Adrenal gland (tissue), 12 donors: ENCODE measurements around the gene NLRC5. TPM values are rescaled to one million over a fixed set of nuclear protein-coding genes. Genes with fewer than 3 reads are reported as not detected.
A peak's percentile ranks its signal among the peaks of the same experiment; 100 is the strongest.

Experiments
- DNase-seq, 7 donors: peaks; one replicate each; pipeline ENCODE4 v3.0.0-alpha.2; 2019 to 2020
- H3K27ac ChIP-seq, 5 donors: fragments of 200-600 bp; sonication (generic) in 4 of 5; 1 replicate in 3 of 5; 2 replicates in 2 of 5; pipeline versions ENCODE4 v1.5.1 to v1.8.0; 2016 to 2020; ENCODE audit warnings: mild to moderate bottlenecking in 1 of 5
- H3K27me3 ChIP-seq: fragments of 200-600 bp; 2 replicates; pipeline ENCODE4 v1.8.0; 2021
- H3K36me3 ChIP-seq, 2 donors: fragments of 200-600 bp; replicated peaks in 1 of 2; 1 replicate in 1 of 2; 2 replicates in 1 of 2; pipeline versions ENCODE4 v1.5.1 to v1.8.0; 2018 to 2022
- H3K4me1 ChIP-seq, 2 donors: fragments of 200-600 bp; replicated peaks in 1 of 2; 1 replicate in 1 of 2; 2 replicates in 1 of 2; pipeline versions ENCODE4 v1.5.1 to v1.8.0; 2018 to 2021
- H3K4me3 ChIP-seq, 4 donors: fragments of 200-600 bp; sonication (generic) in 3 of 4; one replicate each; pipeline ENCODE4 v1.5.1; 2016 to 2018
- H3K9me3 ChIP-seq, 3 donors: fragments of 200-600 bp; sonication (generic) in 1 of 3; replicated peaks in 1 of 3; 1 replicate in 2 of 3; 2 replicates in 1 of 3; pipeline versions ENCODE4 v1.5.1 to v1.8.0; 2016 to 2021
- POLR2A ChIP-seq, 2 donors: fragments of 450-650 bp; IDR thresholded peaks; one replicate each; pipeline ENCODE4 v1.6.1; 2017; ENCODE audit warnings: antibody characterized with exemption in 2 of 2, mild to moderate bottlenecking in 2 of 2, moderate library complexity in 1 of 2
- WGBS, 4 donors: extraction: QIAGEN DNeasy Blood & Tissue Kit in 2 of 4; methylation state at CpG; one replicate each; pipeline versions ENCODE4 v1.1.5 to v1.1.7; 2013 to 2017; 5-methylcytosine and 5-hydroxymethylcytosine counted together
- intact Hi-C, 2 donors: fragments of 100-400 bp; cut with DNase I; formaldehyde crosslinking; loops; one replicate each; pipeline versions ENCODE4 v1.14.1 to v1.15.0; 2022 to 2023
- polyA plus RNA-seq, 3 donors: library from polyadenylated mRNA; stranded (reverse); fragments of 200-250 nt in 2 of 3; fragments of 350-450 nt in 1 of 3; fragmentation: Illumina TruSeq in 1 of 3; extraction: RNeasy Lipid Tissue Mini Kit (QIAGEN cat#74804) in 1 of 3; gene quantifications; one replicate each; pipeline ENCODE4 v1.2.3, GENCODE V29; 2013 to 2014
- total RNA-seq, 9 donors: library from RNA; depleted of rRNA in 4 of 9; stranded (reverse); fragments of >200 nt in 4 of 9; fragments of 120-200 nt in 1 of 9; fragmentation: NEBNext Ultra II Directional in 1 of 9; extraction: Animal tissue kit (Norgen Biotek cat#: 25700) in 1 of 9; gene quantifications; one replicate each; pipeline versions ENCODE4 v1.1.0 to v1.2.4, GENCODE V29; 2013 to 2023
- TF ChIP-seq, protein P1 (sequence below), 6 experiments: fragments of 450-650 bp in 4 of 6; fragments of 200-600 bp in 2 of 6; sonication (generic) in 1 of 6; IDR thresholded peaks; 1 replicate in 5 of 6; 2 replicates in 1 of 6; pipeline versions ENCODE4 v1.5.1 to v1.8.0; 2016 to 2021; ENCODE audit warnings: antibody characterized with exemption in 6 of 6, mild to moderate bottlenecking in 2 of 6, moderate library complexity in 1 of 6
- donor health status: healthy with polysubstance abuse.
- donor health status: Bipolar disorder and iron deficiency.
- donor health status: DM: yes; HTN: yes; CAD: no.
- donor health status: DM: no; HTN: no; CAD: no.
- donor health status: DM: no; HTN: no; CAD: no.
- donor health status: DM: yes; HTN: yes; CAD: no.

The NLRC5 gene
- total and polyA plus RNA-seq, 12 donors: 6.0 to 89.0 (median 26.6) TPM

DNA sequence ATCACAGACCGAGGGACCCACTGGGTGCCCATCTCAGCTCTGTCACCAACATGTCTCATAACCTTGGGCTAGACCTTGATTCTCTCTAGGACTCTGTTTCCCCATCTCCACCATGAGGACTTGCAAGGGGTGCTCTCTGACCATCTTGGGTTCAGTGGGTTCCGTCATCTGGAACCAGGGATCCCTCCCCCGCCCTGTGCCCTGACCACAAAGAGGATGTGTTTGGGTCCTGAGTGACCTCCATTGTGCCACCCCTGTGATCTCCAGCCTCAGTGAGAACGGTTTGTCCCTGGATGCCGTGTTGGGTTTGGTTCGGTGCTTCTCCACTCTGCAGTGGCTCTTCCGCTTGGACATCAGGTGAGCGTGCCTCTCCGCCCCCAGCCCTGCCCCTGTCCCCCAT is 53.9 kb downstream of the NLRC5 start:
- intact Hi-C loops: loop anchor here in 1 of 2 donors (10.0 kb wide), 1 partner anchor 178 kb away; the partner anchor contains the start of gene SLC12A3
- H3K4me1 ChIP-seq: peaks cover 0 to 22% of the 10 kb centered on the region in 2 donors
- H3K27ac ChIP-seq: no peak overlapping the region
- DNase-seq: no peak
- H3K4me3 ChIP-seq: no peak overlapping the region
- H3K36me3 ChIP-seq: peaks cover 0 to 5% of the 10 kb centered on the region in 2 donors
- 82 to 94% (median 86%) methylated on average over 8 to 9 of the region's 9 CpGs for WGBS, 4 donors
- H3K9me3 ChIP-seq: no peaks in the 10 kb centered on the region
- H3K27me3 ChIP-seq: no peaks in the 10 kb centered on the region
- no peak for TF ChIP-seq POLR2A (IDR thresholded peaks at IDR 0.05)
- TF ChIP-seq, protein P1, sequence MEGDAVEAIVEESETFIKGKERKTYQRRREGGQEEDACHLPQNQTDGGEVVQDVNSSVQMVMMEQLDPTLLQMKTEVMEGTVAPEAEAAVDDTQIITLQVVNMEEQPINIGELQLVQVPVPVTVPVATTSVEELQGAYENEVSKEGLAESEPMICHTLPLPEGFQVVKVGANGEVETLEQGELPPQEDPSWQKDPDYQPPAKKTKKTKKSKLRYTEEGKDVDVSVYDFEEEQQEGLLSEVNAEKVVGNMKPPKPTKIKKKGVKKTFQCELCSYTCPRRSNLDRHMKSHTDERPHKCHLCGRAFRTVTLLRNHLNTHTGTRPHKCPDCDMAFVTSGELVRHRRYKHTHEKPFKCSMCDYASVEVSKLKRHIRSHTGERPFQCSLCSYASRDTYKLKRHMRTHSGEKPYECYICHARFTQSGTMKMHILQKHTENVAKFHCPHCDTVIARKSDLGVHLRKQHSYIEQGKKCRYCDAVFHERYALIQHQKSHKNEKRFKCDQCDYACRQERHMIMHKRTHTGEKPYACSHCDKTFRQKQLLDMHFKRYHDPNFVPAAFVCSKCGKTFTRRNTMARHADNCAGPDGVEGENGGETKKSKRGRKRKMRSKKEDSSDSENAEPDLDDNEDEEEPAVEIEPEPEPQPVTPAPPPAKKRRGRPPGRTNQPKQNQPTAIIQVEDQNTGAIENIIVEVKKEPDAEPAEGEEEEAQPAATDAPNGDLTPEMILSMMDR (IDR thresholded peaks at IDR 0.05): no peak

DNA sequence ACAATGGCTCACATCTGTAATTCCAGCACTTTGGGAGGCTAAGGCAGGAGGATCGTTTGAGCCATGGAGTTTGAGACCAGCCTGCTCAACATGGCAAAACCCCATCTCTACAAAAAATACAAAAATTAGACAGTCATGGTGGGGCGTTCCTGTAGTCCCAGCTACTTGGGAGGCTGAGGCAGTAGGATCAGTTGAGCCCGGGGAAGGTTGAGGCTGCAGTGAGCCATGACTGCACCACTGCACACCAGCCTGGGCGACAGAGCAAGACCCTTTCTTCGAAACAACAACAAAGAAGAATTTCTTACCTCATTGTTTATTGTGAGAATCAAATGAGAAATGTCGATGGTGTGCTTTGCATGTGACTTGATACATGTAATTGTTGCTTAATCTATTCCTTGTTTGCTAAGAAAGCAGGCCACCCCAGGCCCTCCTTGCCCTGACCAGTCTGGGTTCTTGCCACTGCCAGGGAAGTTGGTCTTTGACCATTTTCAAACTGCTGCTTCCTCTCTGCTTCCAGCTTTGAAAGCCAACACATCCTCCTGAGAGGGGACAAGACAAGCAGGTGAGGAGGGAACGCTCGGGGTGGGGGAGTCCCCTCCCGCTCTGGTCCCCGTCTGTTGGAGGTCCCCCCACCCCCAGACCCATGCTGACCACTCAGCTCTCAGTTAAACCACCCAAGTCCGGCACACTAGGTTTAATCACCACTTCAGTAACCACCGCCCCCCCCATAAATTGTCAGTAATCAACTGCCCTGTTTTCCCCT is 55.8 kb downstream of the NLRC5 start:
- TF ChIP-seq, protein P1 (IDR thresholded peaks at IDR 0.05): no peak
- no peak for TF ChIP-seq POLR2A (IDR thresholded peaks at IDR 0.05)
- WGBS, 4 donors: 83 to 92% (median 88%) methylated on average over 9 to 12 of the region's 12 CpGs
- DNase-seq: no peak
- no peaks in the 10 kb centered on the region for H3K9me3 ChIP-seq
- H3K27me3 ChIP-seq: no peaks in the 10 kb centered on the region
- no peak overlapping the region for H3K4me3 ChIP-seq
- intact Hi-C loops: loop anchor here in 1 of 2 donors (10.0 kb wide), 1 partner anchor 180 kb away; the partner anchor contains the start of gene SLC12A3
- H3K4me1 ChIP-seq: peaks cover 0 to 12% of the 10 kb centered on the region in 2 donors
- H3K27ac ChIP-seq: no peak overlapping the region
- H3K36me3 ChIP-seq: peaks cover 0 to 5% of the 10 kb centered on the region in 2 donors

DNA sequence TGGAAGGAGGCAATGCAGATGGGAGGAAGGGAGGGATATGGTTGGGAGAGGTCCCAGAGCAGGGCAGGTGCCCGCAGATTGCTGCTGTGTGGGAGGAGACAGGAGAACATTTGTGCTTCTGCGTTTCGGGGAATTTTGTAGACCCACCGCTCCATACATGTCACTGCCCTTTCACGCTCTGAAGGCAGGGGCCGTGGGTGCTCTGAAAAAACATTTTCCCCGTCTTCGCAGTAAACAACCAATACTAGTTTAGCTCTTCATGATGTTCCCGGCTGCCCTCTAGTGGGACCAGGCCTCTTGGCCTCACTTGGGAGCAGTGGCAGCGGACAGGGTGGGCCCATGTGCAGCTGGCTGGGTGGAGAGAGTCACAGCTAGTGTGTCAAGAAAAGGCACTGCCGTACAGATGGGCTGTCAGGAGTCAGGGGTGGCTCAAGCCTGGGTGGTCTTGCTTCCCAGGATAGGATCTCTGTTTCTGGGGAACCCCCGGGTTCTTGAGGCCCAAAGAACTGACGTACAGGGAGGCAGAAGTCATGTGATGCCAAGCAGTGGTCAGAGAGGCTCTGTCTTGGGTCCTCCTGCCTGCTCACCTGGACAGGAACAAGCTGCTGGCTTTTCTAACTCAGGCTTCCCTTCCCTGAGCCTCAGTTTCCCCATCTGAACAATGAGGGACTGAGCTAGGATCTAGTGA is 56.5 kb downstream of the NLRC5 start:
- DNase-seq: peak in 5 of 7 donors; percentile 29 to 81 (median 40)
- peaks cover 0 to 12% of the 10 kb centered on the region in 2 donors for H3K4me1 ChIP-seq
- TF ChIP-seq, protein P1 (IDR thresholded peaks at IDR 0.05): peak in 5 of 6 experiments; percentile 19 to 52 (median 43)
- TF ChIP-seq POLR2A (IDR thresholded peaks at IDR 0.05): no peak
- H3K9me3 ChIP-seq: no peaks in the 10 kb centered on the region
- intact Hi-C loops: loop anchor here in 1 of 2 donors (10.0 kb wide), 1 partner anchor 181 kb away; the partner anchor contains the start of gene SLC12A3
- WGBS, 4 donors: 60 to 75% (median 69%) methylated on average over 11 to 13 of the region's 13 CpGs
- no peaks in the 10 kb centered on the region for H3K27me3 ChIP-seq
- no peak overlapping the region for H3K4me3 ChIP-seq
- H3K27ac ChIP-seq: no peak overlapping the region
- H3K36me3 ChIP-seq: peaks cover 0 to 5% of the 10 kb centered on the region in 2 donors

DNA sequence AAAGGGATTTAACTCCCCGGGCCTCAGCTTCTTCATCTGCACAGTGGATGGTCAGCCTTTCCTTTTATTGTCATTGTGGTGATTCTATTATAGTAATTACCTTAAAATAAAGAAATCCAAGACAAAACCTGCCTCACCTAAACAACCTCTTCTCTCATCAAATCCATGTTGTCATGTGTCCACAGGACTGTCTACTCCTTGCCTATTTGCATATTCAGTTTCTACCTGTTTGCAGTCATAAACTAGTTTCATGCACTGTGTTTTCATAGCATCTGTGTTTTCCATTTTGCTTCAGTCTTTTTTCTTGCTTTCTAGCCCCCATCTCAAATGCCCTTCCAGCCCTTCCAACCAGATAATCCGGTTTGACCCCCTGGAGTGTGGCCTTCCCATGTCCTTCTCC is 58.7 kb downstream of the NLRC5 start:
- H3K36me3 ChIP-seq: peaks cover 0 to 5% of the 10 kb centered on the region in 2 donors
- no peak for DNase-seq
- no peaks in the 10 kb centered on the region for H3K27me3 ChIP-seq
- intact Hi-C loops: loop anchor here in 1 of 2 donors (10.0 kb wide), 1 partner anchor 183 kb away; the partner anchor contains the start of gene SLC12A3
- 74 to 100% (median 90%) methylated on average over 2 of the region's 2 CpGs for WGBS, 4 donors
- no peak overlapping the region for H3K4me3 ChIP-seq
- no peaks in the 10 kb centered on the region for H3K4me1 ChIP-seq
- no peak overlapping the region for H3K27ac ChIP-seq
- TF ChIP-seq, protein P1 (IDR thresholded peaks at IDR 0.05): no peak
- TF ChIP-seq POLR2A (IDR thresholded peaks at IDR 0.05): no peak
- no peaks in the 10 kb centered on the region for H3K9me3 ChIP-seq
